ENCODE measurements around the gene PTAFR.

The PTAFR gene

GRCh38 chr1:28110555-28110954 is 65.9 kb downstream of the PTAFR start:
- no peak for TF ChIP-seq CTCF (IDR thresholded peaks at IDR 0.05; ENCODE audit: low read depth, low read length, missing control alignments)
- DNase-seq (ENCODE audit: low read depth): no peak
- H3K4me3 ChIP-seq (ENCODE audit: low read depth, low read length): no peak overlapping the region

GRCh38 chr1:28109639-28110038 is 66.9 kb downstream of the PTAFR start:
- no peak for DNase-seq (ENCODE audit: low read depth)
- H3K4me3 ChIP-seq (ENCODE audit: low read depth, low read length): no peak overlapping the region
- TF ChIP-seq CTCF (IDR thresholded peaks at IDR 0.05; ENCODE audit: low read depth, low read length, missing control alignments): no peak

GRCh38 chr1:28108001-28108400 is 68.5 kb downstream of the PTAFR start:
- TF ChIP-seq CTCF (IDR thresholded peaks at IDR 0.05; ENCODE audit: low read depth, low read length, missing control alignments): no peak
- no peak overlapping the region for H3K4me3 ChIP-seq (ENCODE audit: low read depth, low read length)
- DNase-seq (ENCODE audit: low read depth): no peak

- H3K4me3 ChIP-seq (ENCODE audit: low read depth, low read length): no peak overlapping the region
- DNase-seq (ENCODE audit: low read depth): no peak
These were observed 71.5 kb downstream of the PTAFR start for GRCh38 chr1:28104866-28105467.

GRCh38 chr1:28102189-28102588 is 74.3 kb downstream of the PTAFR start:
- DNase-seq (ENCODE audit: low read depth): no peak

More at GRCh38 chr1:28104866-28105467, 71.5 kb downstream of the PTAFR start:
- TF ChIP-seq CTCF (IDR thresholded peaks at IDR 0.05; ENCODE audit: low read depth, low read length, missing control alignments): no peak

GRCh38 chr1:28099050-28099769 is 77.3 kb downstream of the PTAFR start:
- H3K4me3 ChIP-seq (ENCODE audit: low read depth, low read length): no peak overlapping the region
- TF ChIP-seq CTCF (IDR thresholded peaks at IDR 0.05; ENCODE audit: low read depth, low read length, missing control alignments): no peak
- no peak for DNase-seq (ENCODE audit: low read depth)

More at GRCh38 chr1:28102189-28102588, 74.3 kb downstream of the PTAFR start:
- H3K4me3 ChIP-seq (ENCODE audit: low read depth, low read length): no peak overlapping the region
- no peak for TF ChIP-seq CTCF (IDR thresholded peaks at IDR 0.05; ENCODE audit: low read depth, low read length, missing control alignments)

Data from GM12864 (cell line).